NB4 (cell line): Measurements from ENCODE around the gene PVALB.

ENCODE experiments used
- MAX ChIP-seq: IDR thresholded peaks from 2 replicates; pipeline ENCODE4 v1.6.1; 2011; ENCODE audit warnings: low read depth, low read length
- POLR2A ChIP-seq: IDR thresholded peaks from 2 replicates; pipeline ENCODE4 v1.6.1; 2011; ENCODE audit warnings: mild to moderate bottlenecking; ENCODE audit not compliant: insufficient read length; ENCODE audit errors: extremely low read depth
- TF ChIP-seq, protein P1 (sequence below): IDR thresholded peaks from one replicate; pipeline ENCODE4 v1.5.1; 2012; ENCODE audit warnings: low read depth, low read length

DNA sequence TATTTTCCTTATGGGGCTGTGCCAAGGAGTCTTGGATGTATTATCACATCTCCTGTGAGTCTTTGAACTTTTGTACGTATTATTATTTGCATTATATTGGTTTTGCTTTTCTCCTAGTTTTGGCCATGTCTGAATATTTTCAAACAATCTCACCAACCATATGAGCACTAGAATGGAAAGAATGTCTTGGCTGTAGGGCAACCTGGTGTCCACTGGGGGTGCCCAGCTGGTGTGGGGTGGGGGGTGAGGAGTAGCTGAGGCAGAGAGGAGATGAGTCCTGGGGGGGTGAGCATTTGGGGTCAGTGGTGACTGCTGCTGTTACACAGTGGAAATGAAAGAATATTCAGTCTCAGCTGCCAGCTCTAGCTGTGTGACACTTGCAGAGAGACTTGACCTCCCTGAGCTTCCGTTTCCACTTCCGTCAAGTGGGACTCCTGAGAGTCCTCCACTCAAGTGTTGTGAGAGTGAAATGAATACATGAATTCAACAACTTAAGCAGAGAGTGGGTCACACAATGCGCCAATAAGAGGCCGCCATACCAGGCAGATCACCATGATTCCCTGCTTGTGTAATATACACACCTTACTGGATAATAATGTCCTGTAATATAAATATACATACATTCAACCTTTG, 12.7 kb upstream of the PVALB start:
- TF ChIP-seq POLR2A (no peak), MAX (no peak)
- TF ChIP-seq, protein P1, sequence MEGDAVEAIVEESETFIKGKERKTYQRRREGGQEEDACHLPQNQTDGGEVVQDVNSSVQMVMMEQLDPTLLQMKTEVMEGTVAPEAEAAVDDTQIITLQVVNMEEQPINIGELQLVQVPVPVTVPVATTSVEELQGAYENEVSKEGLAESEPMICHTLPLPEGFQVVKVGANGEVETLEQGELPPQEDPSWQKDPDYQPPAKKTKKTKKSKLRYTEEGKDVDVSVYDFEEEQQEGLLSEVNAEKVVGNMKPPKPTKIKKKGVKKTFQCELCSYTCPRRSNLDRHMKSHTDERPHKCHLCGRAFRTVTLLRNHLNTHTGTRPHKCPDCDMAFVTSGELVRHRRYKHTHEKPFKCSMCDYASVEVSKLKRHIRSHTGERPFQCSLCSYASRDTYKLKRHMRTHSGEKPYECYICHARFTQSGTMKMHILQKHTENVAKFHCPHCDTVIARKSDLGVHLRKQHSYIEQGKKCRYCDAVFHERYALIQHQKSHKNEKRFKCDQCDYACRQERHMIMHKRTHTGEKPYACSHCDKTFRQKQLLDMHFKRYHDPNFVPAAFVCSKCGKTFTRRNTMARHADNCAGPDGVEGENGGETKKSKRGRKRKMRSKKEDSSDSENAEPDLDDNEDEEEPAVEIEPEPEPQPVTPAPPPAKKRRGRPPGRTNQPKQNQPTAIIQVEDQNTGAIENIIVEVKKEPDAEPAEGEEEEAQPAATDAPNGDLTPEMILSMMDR, result no peak
